ENCODE data around the gene CLN3. TPM values are rescaled to one million over a fixed set of nuclear protein-coding genes. Genes with fewer than 3 reads are reported as not detected.

CLN3 gene
- polyA plus RNA-seq, 3 donors, result 37.0 to 113 (median 50.2) TPM

DNA sequence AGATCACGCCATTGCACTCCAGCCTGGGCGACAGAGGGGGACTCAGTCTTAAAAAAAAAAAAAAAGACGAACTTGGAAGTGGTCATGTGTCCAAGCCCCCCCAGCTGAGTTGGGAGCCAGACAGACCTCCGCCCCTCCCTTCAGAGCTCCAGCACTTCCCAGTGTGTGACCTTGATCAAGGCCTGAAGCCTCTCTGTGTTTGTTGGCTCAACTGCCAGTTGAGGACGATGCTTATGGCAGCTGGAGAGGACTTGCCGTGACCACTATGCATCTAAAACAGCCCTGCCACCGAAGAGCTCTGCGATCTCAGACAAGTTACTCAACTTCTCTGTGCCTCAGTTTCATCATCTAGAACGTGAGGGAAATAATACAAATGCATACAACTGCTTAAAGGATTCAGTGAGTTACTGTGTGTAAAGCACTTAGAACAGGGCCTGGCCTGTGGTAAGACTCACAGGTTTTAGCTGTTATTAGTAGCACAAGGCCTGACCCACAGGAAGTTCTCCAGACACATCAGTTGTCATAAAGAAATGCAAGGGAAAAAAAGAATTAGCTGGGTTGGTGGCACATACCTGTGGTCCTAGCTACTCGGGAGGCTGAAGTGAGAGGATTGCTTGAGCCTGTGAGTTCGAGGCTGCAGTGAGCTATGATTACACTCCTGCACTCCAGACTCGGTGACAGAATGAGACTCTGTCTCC is 21.8 kb upstream of the CLN3 start:
- no peaks in the 10 kb centered on the region for H3K79me2 ChIP-seq (ENCODE audit: insufficient read depth, low read length)
- Mint-ChIP-seq H3K36me3 (no peaks in the 10 kb centered on the region), H3K9me3 (no peaks in the 10 kb centered on the region), H3K27ac (peak overlapping the region in 1 of 7 donors; percentile 70), H3K4me1 (peaks cover 7% of the 10 kb centered on the region), H3K4me3 (no peak overlapping the region), H3K27me3 (ENCODE audit: low read depth in 3 of 3) (peaks cover 0 to 4% (median 0%) of the 10 kb centered on the region in 3 donors)
- H3K9me3 ChIP-seq (replicated peaks in 1 of 2; ENCODE audit: control insufficient read depth in 1 of 2, insufficient read depth in 1 of 2, low read length in 2 of 2), result no peaks in the 10 kb centered on the region
- peaks cover 0 to 7% of the 10 kb centered on the region in 2 donors for H3K4me1 ChIP-seq (ENCODE audit: control insufficient read depth in 1 of 2, insufficient read depth in 2 of 2, low read length in 2 of 2)
- intact Hi-C loops (cut with micrococcal nuclease), result no loop called here
- H3K9ac ChIP-seq (ENCODE audit: insufficient read depth, low read length, poor library complexity, severe bottlenecking), result no peak overlapping the region
- H4K20me1 ChIP-seq (ENCODE audit: insufficient read depth, low read length), result no peaks in the 10 kb centered on the region
- H3K4me2 ChIP-seq (replicated peaks; ENCODE audit: extremely low read depth, low read length, poor library complexity, severe bottlenecking), result no peak overlapping the region
- H2AFZ ChIP-seq (ENCODE audit: insufficient read depth, low read depth, low read length, poor library complexity, severe bottlenecking), result no peak overlapping the region
- H3K36me3 ChIP-seq (replicated peaks in 1 of 2; ENCODE audit: control insufficient read depth in 1 of 2, insufficient read depth in 2 of 2, low read length in 2 of 2), result no peaks in the 10 kb centered on the region
- TF ChIP-seq, protein P1, sequence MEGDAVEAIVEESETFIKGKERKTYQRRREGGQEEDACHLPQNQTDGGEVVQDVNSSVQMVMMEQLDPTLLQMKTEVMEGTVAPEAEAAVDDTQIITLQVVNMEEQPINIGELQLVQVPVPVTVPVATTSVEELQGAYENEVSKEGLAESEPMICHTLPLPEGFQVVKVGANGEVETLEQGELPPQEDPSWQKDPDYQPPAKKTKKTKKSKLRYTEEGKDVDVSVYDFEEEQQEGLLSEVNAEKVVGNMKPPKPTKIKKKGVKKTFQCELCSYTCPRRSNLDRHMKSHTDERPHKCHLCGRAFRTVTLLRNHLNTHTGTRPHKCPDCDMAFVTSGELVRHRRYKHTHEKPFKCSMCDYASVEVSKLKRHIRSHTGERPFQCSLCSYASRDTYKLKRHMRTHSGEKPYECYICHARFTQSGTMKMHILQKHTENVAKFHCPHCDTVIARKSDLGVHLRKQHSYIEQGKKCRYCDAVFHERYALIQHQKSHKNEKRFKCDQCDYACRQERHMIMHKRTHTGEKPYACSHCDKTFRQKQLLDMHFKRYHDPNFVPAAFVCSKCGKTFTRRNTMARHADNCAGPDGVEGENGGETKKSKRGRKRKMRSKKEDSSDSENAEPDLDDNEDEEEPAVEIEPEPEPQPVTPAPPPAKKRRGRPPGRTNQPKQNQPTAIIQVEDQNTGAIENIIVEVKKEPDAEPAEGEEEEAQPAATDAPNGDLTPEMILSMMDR (IDR thresholded peaks at IDR 0.05), result no peak
- WGBS (ENCODE audit: insufficient coverage), result 93% methylated on average over 9 of the region's 12 CpGs
- no peak for DNase-seq
- H3K27ac ChIP-seq (ENCODE audit: low read depth in 1 of 2, low read length in 2 of 2), result no peak overlapping the region
- H3K4me3 ChIP-seq (replicated peaks in 1 of 3; ENCODE audit: low read depth in 2 of 3, low read length in 3 of 3), result no peak overlapping the region
- no peaks in the 10 kb centered on the region for H3K27me3 ChIP-seq (ENCODE audit: control insufficient read depth in 2 of 2, insufficient read depth in 2 of 2, low read length in 2 of 2)

- peak overlapping the region in 2 of 7 donors; percentile 20 to 66 for H3K27ac Mint-ChIP-seq
- H3K4me1 Mint-ChIP-seq, result peaks cover 22% of the 10 kb centered on the region
- DNase-seq, result no peak
- intact Hi-C loops (cut with micrococcal nuclease), result no loop called here
- Histone ChIP-seq H3K27me3 (ENCODE audit: control insufficient read depth in 2 of 2, insufficient read depth in 2 of 2, low read length in 2 of 2) (no peaks in the 10 kb centered on the region), H3K79me2 (ENCODE audit: insufficient read depth, low read length) (no peaks in the 10 kb centered on the region), H3K4me3 (replicated peaks in 1 of 3; ENCODE audit: low read depth in 2 of 3, low read length in 3 of 3) (no peak overlapping the region), H3K4me2 (replicated peaks; ENCODE audit: extremely low read depth, low read length, poor library complexity, severe bottlenecking) (no peak overlapping the region), H2AFZ (ENCODE audit: insufficient read depth, low read depth, low read length, poor library complexity, severe bottlenecking) (no peak overlapping the region), H3K9me3 (replicated peaks in 1 of 2; ENCODE audit: control insufficient read depth in 1 of 2, insufficient read depth in 1 of 2, low read length in 2 of 2) (no peaks in the 10 kb centered on the region), H3K9ac (ENCODE audit: insufficient read depth, low read length, poor library complexity, severe bottlenecking) (no peak overlapping the region), H3K4me1 (ENCODE audit: control insufficient read depth in 1 of 2, insufficient read depth in 2 of 2, low read length in 2 of 2) (peaks cover 14 to 21% of the 10 kb centered on the region in 2 donors), H3K27ac (ENCODE audit: low read depth in 1 of 2, low read length in 2 of 2) (no peak overlapping the region), H3K36me3 (replicated peaks in 1 of 2; ENCODE audit: control insufficient read depth in 1 of 2, insufficient read depth in 2 of 2, low read length in 2 of 2) (no peaks in the 10 kb centered on the region), H4K20me1 (ENCODE audit: insufficient read depth, low read length) (no peaks in the 10 kb centered on the region)
- no peak overlapping the region for H3K4me3 Mint-ChIP-seq
- peaks cover 0 to 6% (median 2%) of the 10 kb centered on the region in 3 donors for H3K27me3 Mint-ChIP-seq (ENCODE audit: low read depth in 3 of 3)
- 91% methylated on average over 14 of the region's 21 CpGs for whole genome bisulfite sequencing (ENCODE audit: insufficient coverage)
- no peaks in the 10 kb centered on the region for H3K36me3 Mint-ChIP-seq
- TF ChIP-seq, protein P1 (IDR thresholded peaks at IDR 0.05), result no peak
- H3K9me3 Mint-ChIP-seq, result no peaks in the 10 kb centered on the region
Observed at GRCh38 chr16:28511801-28512789, 20.2 kb upstream of the CLN3 start.
